ENCODE measurements around the gene PECR.

PECR gene

GRCh38 chr2:216069028-216069427 is 12.6 kb downstream of the PECR start:
- DNase-seq = no peak

- no peak for DNase-seq
These were observed 15.4 kb downstream of the PECR start for GRCh38 chr2:216066230-216066629.

GRCh38 chr2:216064665-216065064 is 16.9 kb downstream of the PECR start:
- no peak for DNase-seq

GRCh38 chr2:216064014-216064630 is 17.5 kb downstream of the PECR start:
- DNase-seq = no peak

GRCh38 chr2:216059233-216059834 is 22.3 kb downstream of the PECR start:
- no peak for DNase-seq

- DNase-seq = no peak
These were observed 23.9 kb downstream of the PECR start for GRCh38 chr2:216057688-216058193.

GRCh38 chr2:216056739-216057138 is 24.9 kb downstream of the PECR start:
- DNase-seq = no peak

- no peak for DNase-seq
These were observed 25.9 kb downstream of the PECR start for GRCh38 chr2:216055680-216056079.

GRCh38 chr2:216052420-216052819 is 29.2 kb downstream of the PECR start:
- DNase-seq = no peak

GRCh38 chr2:216051350-216051749 is 30.3 kb downstream of the PECR start:
- DNase-seq = no peak

- no peak for DNase-seq
These were observed 32.2 kb downstream of the PECR start for GRCh38 chr2:216049452-216049851.

- no peak for DNase-seq
These were observed 34.2 kb downstream of the PECR start for GRCh38 chr2:216047397-216047796.

GRCh38 chr2:216044883-216045486 is 36.6 kb downstream of the PECR start:
- no peak for DNase-seq

- no peak for DNase-seq
These were observed 37.7 kb downstream of the PECR start for GRCh38 chr2:216043949-216044348.

- no peak for DNase-seq
These were observed 40.2 kb downstream of the PECR start for GRCh38 chr2:216041438-216041837.

GRCh38 chr2:216039918-216040317 is 41.7 kb downstream of the PECR start:
- no peak for DNase-seq

- DNase-seq = peak; percentile 67
These were observed 47.5 kb downstream of the PECR start for GRCh38 chr2:216034065-216034464.

- DNase-seq = no peak
These were observed 48.2 kb downstream of the PECR start for GRCh38 chr2:216033403-216033802.

GRCh38 chr2:216031960-216032689 is 49.5 kb downstream of the PECR start:
- DNase-seq = peak; percentile 29

- no peak for DNase-seq
These were observed 51.4 kb downstream of the PECR start for GRCh38 chr2:216030216-216030615.

- no peak for DNase-seq
These were observed 52.0 kb downstream of the PECR start for GRCh38 chr2:216029416-216030129.

GRCh38 chr2:216024779-216025336 is 56.8 kb downstream of the PECR start:
- no peak for DNase-seq
